GM19043 (cell line): ENCODE data around the gene MRPL27.

ENCODE experiments used
- ATAC-seq: cut with Tn5 transposase; IDR thresholded peaks from one replicate; pipeline ENCODE4 v1.9.1; 2021; ENCODE audit warnings: low read depth; ENCODE audit not compliant: unreplicated experiment

The MRPL27 gene

GRCh38 chr17:50388728-50389127 lies 15.7 kb upstream of the MRPL27 start:
- ATAC-seq = no peak

GRCh38 chr17:50386510-50386909 lies 13.5 kb upstream of the MRPL27 start:
- no peak for ATAC-seq

- ATAC-seq = no peak
These were observed 9.9 kb upstream of the MRPL27 start for GRCh38 chr17:50382931-50383330.

- ATAC-seq = no peak
These were observed 8.9 kb upstream of the MRPL27 start for GRCh38 chr17:50381920-50382319.

- no peak for ATAC-seq
These were observed 8.4 kb upstream of the MRPL27 start for GRCh38 chr17:50381260-50381815.

GRCh38 chr17:50380369-50381259 lies 7.6 kb upstream of the MRPL27 start:
- no peak for ATAC-seq

- no peak for ATAC-seq
These were observed 6.6 kb upstream of the MRPL27 start for GRCh38 chr17:50379351-50380132.

GRCh38 chr17:50375858-50376538 lies 3.0 kb upstream of the MRPL27 start:
- ATAC-seq = no peak

GRCh38 chr17:50373705-50374104 lies 721 bp upstream of the MRPL27 start:
- ATAC-seq = no peak

GRCh38 chr17:50372222-50372757 lies 694 bp downstream of the MRPL27 start:
- no peak for ATAC-seq

GRCh38 chr17:50371526-50371925 lies 1.5 kb downstream of the MRPL27 start:
- no peak for ATAC-seq

- no peak for ATAC-seq
These were observed 2.9 kb downstream of the MRPL27 start for GRCh38 chr17:50370052-50370451.

GRCh38 chr17:50367401-50367800 lies 5.6 kb downstream of the MRPL27 start:
- ATAC-seq = no peak

- no peak for ATAC-seq
These were observed 7.2 kb downstream of the MRPL27 start for GRCh38 chr17:50365649-50366393.

GRCh38 chr17:50365165-50365564 lies 7.8 kb downstream of the MRPL27 start:
- no peak for ATAC-seq

GRCh38 chr17:50364715-50365114 lies 8.3 kb downstream of the MRPL27 start:
- ATAC-seq = no peak

- ATAC-seq = no peak
These were observed 8.9 kb downstream of the MRPL27 start for GRCh38 chr17:50364061-50364458.

GRCh38 chr17:50363217-50364060 lies 9.5 kb downstream of the MRPL27 start:
- ATAC-seq = no peak

- ATAC-seq = no peak
These were observed 10.3 kb downstream of the MRPL27 start for GRCh38 chr17:50362661-50363060.
